WI38 (cell line): ENCODE measurements around the gene DDX41.
"Not testable (repeated sequence)": the region's sequence is repeated elsewhere in the genome, so short reads cannot be mapped to it uniquely, and the experiment has no call there.

Experiments used
- H3K4me3 ChIP-seq: 2 replicates; pipeline ENCODE4 v1.5.1; 2011; ENCODE audit warnings: low read depth, mild to moderate bottlenecking, control low read depth, low read length
- CTCF ChIP-seq: IDR thresholded peaks from 2 replicates; pipeline ENCODE4 v1.5.1; 2012; ENCODE audit warnings: low read depth, mild to moderate bottlenecking, control low read depth, low read length

DDX41 gene

GRCh38 chr5:177491429-177491945, 25.3 kb downstream of the DDX41 start:
- no peak overlapping the region for H3K4me3 ChIP-seq
- TF ChIP-seq CTCF, result peak; percentile 79

GRCh38 chr5:177490992-177491391, 25.8 kb downstream of the DDX41 start:
- H3K4me3 ChIP-seq, result no peak overlapping the region

GRCh38 chr5:177490311-177490991, 26.3 kb downstream of the DDX41 start:
- no peak overlapping the region for H3K4me3 ChIP-seq
- no peak for TF ChIP-seq CTCF

More at GRCh38 chr5:177490992-177491391, 25.8 kb downstream of the DDX41 start:
- no peak for TF ChIP-seq CTCF

- no peak for TF ChIP-seq CTCF
- no peak overlapping the region for H3K4me3 ChIP-seq
Observed at GRCh38 chr5:177489119-177489716, 27.5 kb downstream of the DDX41 start.

- no peak overlapping the region for H3K4me3 ChIP-seq
- TF ChIP-seq CTCF, result no peak
Observed at GRCh38 chr5:177487975-177488374, 28.8 kb downstream of the DDX41 start.

GRCh38 chr5:177487144-177487543, 29.6 kb downstream of the DDX41 start:
- H3K4me3 ChIP-seq, result no peak overlapping the region
- no peak for TF ChIP-seq CTCF

GRCh38 chr5:177486256-177486655, 30.5 kb downstream of the DDX41 start:
- no peak overlapping the region for H3K4me3 ChIP-seq
- no peak for TF ChIP-seq CTCF

GRCh38 chr5:177485753-177486152, 31.0 kb downstream of the DDX41 start:
- H3K4me3 ChIP-seq, result not testable (repeated sequence)
